ENCODE results near the gene CSRNP2.

DNA sequence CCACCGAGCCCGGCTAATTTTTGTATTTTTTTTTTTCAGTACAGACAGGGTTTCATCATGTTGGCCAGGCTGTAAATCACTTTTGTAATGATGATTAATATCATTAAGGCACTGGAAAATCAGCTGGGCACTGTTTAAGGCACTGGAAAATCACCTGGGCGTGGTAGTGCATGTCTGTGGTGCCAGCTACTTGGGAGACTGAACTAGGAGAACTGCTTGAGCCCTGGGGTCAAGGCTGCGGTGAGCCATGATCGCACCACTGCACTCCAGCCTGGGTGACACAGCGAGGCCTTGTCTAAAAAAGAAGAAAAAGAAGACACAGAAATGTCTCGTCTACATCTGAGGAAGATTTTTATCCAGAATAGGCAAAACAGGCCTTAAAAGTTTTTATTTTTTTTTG, 70.0 kb downstream of the CSRNP2 start:
- TF ChIP-seq, protein P1, sequence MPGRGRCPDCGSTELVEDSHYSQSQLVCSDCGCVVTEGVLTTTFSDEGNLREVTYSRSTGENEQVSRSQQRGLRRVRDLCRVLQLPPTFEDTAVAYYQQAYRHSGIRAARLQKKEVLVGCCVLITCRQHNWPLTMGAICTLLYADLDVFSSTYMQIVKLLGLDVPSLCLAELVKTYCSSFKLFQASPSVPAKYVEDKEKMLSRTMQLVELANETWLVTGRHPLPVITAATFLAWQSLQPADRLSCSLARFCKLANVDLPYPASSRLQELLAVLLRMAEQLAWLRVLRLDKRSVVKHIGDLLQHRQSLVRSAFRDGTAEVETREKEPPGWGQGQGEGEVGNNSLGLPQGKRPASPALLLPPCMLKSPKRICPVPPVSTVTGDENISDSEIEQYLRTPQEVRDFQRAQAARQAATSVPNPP (CRISPR knock-in tag; IDR thresholded peaks at IDR 0.05): no peak
- TF ChIP-seq CCAR2 (optimal IDR thresholded peaks at IDR 0.05; ENCODE audit: low read depth, low read length) (no peak), TCF7 (IDR thresholded peaks at IDR 0.05; ENCODE audit: low read depth) (no peak), EP300 (IDR thresholded peaks at IDR 0.05; ENCODE audit: low read depth in 2 of 2, low read length in 2 of 2) (no peak), EP300 (CRISPR knock-in tag; IDR thresholded peaks at IDR 0.05; ENCODE audit: borderline replicate concordance) (no peak), ARNTL (CRISPR knock-in tag; IDR thresholded peaks at IDR 0.05) (no peak), FIP1L1 (IDR thresholded peaks at IDR 0.05; ENCODE audit: borderline replicate concordance, insufficient read depth, low read depth, low read length) (no peak), ZMYM2 (CRISPR knock-in tag; IDR thresholded peaks at IDR 0.05) (no peak), CBX5 (CRISPR knock-in tag; IDR thresholded peaks at IDR 0.05; ENCODE audit: borderline replicate concordance) (no peak), ZNF3 (CRISPR knock-in tag; IDR thresholded peaks at IDR 0.05) (no peak), FOXM1 (CRISPR knock-in tag; IDR thresholded peaks at IDR 0.05) (no peak), TMF1 (CRISPR knock-in tag; IDR thresholded peaks at IDR 0.05; ENCODE audit: low read depth) (no peak), AHR (CRISPR knock-in tag; IDR thresholded peaks at IDR 0.05) (no peak), HDAC2 (CRISPR knock-in tag; IDR thresholded peaks at IDR 0.05) (no peak)
- TF ChIP-seq, protein P2, sequence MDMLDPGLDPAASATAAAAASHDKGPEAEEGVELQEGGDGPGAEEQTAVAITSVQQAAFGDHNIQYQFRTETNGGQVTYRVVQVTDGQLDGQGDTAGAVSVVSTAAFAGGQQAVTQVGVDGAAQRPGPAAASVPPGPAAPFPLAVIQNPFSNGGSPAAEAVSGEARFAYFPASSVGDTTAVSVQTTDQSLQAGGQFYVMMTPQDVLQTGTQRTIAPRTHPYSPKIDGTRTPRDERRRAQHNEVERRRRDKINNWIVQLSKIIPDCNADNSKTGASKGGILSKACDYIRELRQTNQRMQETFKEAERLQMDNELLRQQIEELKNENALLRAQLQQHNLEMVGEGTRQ (IDR thresholded peaks at IDR 0.05; ENCODE audit: low read depth, low read length): no peak
- TF ChIP-seq, protein P2 (CRISPR knock-in tag; IDR thresholded peaks at IDR 0.05; ENCODE audit: borderline replicate concordance): no peak

Data from HepG2 (cell line).